HCT116 (cell line): ENCODE measurements around the gene MTOR.

Source experiments
- CEBPB ChIP-seq: IDR thresholded peaks from 2 replicates; pipeline ENCODE4 v1.6.1; 2012; ENCODE audit warnings: low read depth
- CTCF ChIP-seq, 3 experiments: fragments of 200-600 bp in 1 of 3; sonication (generic) in 1 of 3; IDR thresholded peaks in 2 of 3; conservative IDR thresholded peaks in 1 of 3; 2 replicates each; pipeline ENCODE4 v1.5.1; 2012 to 2017; ENCODE audit warnings: low read depth in 2 of 3, low read length in 2 of 3, antibody characterized with exemption in 1 of 3, borderline replicate concordance in 1 of 3, control low read depth in 1 of 3, mild to moderate bottlenecking in 1 of 3, mixed read lengths in 1 of 3, mixed run types in 1 of 3, moderate library complexity in 1 of 3; ENCODE audit not compliant: insufficient read depth in 1 of 3
- EZH2phosphoT487 ChIP-seq: fragments of 200-600 bp; IDR thresholded peaks from 2 replicates; pipeline ENCODE4 v1.6.1; 2018; ENCODE audit warnings: antibody characterized with exemption, borderline replicate concordance
- POLR2A ChIP-seq: IDR thresholded peaks from 2 replicates; pipeline ENCODE4 v1.7.0; 2011; ENCODE audit warnings: borderline replicate concordance; ENCODE audit not compliant: insufficient read depth, insufficient read length; ENCODE audit errors: extremely low read depth
- SP1 ChIP-seq: IDR thresholded peaks from 2 replicates; pipeline ENCODE4 v1.6.1; 2012; ENCODE audit warnings: low read depth

GRCh38 chr1:11147197-11147770 lies 115.1 kb downstream of the MTOR start:
- TF ChIP-seq CTCF (IDR thresholded peaks at IDR 0.05 in 2 of 3, conservative IDR thresholded peaks at IDR 0.05 in 1 of 3; ENCODE audit: borderline replicate concordance in 1 of 3, insufficient read depth in 1 of 3, low read depth in 2 of 3, low read length in 2 of 3): no peak
- TF ChIP-seq CEBPB: no peak
- TF ChIP-seq SP1: no peak
- no peak for TF ChIP-seq EZH2phosphoT487
- TF ChIP-seq POLR2A: no peak
